Measurements from ENCODE around the gene HMX3.

Gene HMX3

GRCh38 chr10:123140983-123141390 is 5.2 kb downstream of the HMX3 start:
- TF ChIP-seq, protein P1, sequence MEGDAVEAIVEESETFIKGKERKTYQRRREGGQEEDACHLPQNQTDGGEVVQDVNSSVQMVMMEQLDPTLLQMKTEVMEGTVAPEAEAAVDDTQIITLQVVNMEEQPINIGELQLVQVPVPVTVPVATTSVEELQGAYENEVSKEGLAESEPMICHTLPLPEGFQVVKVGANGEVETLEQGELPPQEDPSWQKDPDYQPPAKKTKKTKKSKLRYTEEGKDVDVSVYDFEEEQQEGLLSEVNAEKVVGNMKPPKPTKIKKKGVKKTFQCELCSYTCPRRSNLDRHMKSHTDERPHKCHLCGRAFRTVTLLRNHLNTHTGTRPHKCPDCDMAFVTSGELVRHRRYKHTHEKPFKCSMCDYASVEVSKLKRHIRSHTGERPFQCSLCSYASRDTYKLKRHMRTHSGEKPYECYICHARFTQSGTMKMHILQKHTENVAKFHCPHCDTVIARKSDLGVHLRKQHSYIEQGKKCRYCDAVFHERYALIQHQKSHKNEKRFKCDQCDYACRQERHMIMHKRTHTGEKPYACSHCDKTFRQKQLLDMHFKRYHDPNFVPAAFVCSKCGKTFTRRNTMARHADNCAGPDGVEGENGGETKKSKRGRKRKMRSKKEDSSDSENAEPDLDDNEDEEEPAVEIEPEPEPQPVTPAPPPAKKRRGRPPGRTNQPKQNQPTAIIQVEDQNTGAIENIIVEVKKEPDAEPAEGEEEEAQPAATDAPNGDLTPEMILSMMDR (IDR thresholded peaks at IDR 0.05; ENCODE audit: low read depth, low read length): no peak
- DNase-seq (ENCODE audit: extremely low read depth, low read depth): no peak

- DNase-seq (ENCODE audit: extremely low read depth, low read depth): no peak
- TF ChIP-seq, protein P1 (IDR thresholded peaks at IDR 0.05; ENCODE audit: low read depth, low read length): no peak
These were observed 6.3 kb downstream of the HMX3 start for GRCh38 chr10:123141791-123142700.

GRCh38 chr10:123142701-123143161 is 7.0 kb downstream of the HMX3 start:
- TF ChIP-seq, protein P1 (IDR thresholded peaks at IDR 0.05; ENCODE audit: low read depth, low read length): no peak
- DNase-seq (ENCODE audit: extremely low read depth, low read depth): no peak

DNA sequence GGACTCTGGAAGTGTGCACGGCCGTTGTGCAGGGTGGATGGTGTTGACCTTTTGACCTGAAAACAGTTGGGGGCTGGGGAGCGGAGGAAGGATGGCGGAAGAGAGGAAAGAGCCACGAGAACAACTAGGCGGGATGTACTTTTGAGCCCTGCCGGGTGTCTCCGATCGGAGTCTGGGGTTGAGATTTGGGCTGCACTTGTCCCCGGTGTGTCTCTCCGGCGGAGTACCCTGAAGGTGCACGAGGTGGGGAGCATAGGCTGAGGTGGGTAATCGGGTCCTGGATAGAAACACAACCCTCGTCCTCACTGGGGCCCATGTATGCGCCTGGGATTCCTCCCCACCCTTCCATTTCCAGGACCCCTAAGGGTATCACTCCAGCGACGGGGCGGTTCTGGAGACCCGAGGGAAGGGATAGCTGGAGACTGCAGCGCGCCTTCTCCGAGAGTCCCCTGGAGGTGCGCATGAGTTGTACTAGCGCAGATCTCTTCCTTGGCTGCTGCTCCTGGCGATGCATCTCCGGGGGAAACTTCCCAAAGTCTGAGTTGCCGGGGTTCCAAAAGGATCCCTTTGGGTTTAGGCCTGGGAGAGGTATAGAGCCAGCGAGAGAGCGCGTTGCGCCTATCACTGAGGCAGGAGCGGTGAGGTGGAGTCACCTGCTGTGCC is 7.5 kb downstream of the HMX3 start:
- DNase-seq (ENCODE audit: extremely low read depth, low read depth): no peak
- TF ChIP-seq, protein P1 (IDR thresholded peaks at IDR 0.05; ENCODE audit: low read depth, low read length): no peak

DNA sequence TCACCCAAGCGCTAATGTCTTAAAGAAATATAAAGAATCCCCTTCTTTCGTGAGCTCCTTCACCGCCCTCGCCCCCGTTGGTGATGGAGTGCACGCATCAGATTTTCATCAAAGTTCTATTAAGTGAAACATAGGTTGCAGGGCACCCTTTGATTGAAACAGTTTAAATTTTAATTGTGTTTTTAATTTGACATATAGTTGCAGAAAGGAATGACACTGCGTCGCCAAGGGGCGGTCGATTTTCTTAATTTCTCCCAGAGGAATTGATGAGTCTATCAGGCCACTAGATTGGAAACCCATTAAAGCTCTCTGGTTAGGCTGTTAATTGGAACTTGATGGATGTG is 8.0 kb downstream of the HMX3 start:
- no peak for DNase-seq (ENCODE audit: extremely low read depth, low read depth)
- TF ChIP-seq, protein P1 (IDR thresholded peaks at IDR 0.05; ENCODE audit: low read depth, low read length): no peak

- TF ChIP-seq, protein P1 (IDR thresholded peaks at IDR 0.05; ENCODE audit: low read depth, low read length): no peak
- no peak for DNase-seq (ENCODE audit: extremely low read depth, low read depth)
These were observed 9.1 kb downstream of the HMX3 start for GRCh38 chr10:123144697-123145541.

All from AG09319 (cell line).